DOHH2 (cell line): Measurements from ENCODE around the gene SETD6.

Source experiments
- CTCF ChIP-seq: fragments of 200-600 bp; sonication (generic); IDR thresholded peaks from one replicate; pipeline ENCODE4 v1.5.1; 2014; ENCODE audit warnings: antibody characterized with exemption, mild to moderate bottlenecking, low read depth, low read length; ENCODE audit not compliant: poor library complexity, severe bottlenecking
- EZH2phosphoT487 ChIP-seq: fragments of 200-600 bp; sonication (generic); IDR thresholded peaks from 2 replicates; pipeline ENCODE4 v1.6.1; 2017; ENCODE audit warnings: borderline replicate concordance, mild to moderate bottlenecking, antibody characterized with exemption, low read length, moderate library complexity, mixed read lengths

DNA sequence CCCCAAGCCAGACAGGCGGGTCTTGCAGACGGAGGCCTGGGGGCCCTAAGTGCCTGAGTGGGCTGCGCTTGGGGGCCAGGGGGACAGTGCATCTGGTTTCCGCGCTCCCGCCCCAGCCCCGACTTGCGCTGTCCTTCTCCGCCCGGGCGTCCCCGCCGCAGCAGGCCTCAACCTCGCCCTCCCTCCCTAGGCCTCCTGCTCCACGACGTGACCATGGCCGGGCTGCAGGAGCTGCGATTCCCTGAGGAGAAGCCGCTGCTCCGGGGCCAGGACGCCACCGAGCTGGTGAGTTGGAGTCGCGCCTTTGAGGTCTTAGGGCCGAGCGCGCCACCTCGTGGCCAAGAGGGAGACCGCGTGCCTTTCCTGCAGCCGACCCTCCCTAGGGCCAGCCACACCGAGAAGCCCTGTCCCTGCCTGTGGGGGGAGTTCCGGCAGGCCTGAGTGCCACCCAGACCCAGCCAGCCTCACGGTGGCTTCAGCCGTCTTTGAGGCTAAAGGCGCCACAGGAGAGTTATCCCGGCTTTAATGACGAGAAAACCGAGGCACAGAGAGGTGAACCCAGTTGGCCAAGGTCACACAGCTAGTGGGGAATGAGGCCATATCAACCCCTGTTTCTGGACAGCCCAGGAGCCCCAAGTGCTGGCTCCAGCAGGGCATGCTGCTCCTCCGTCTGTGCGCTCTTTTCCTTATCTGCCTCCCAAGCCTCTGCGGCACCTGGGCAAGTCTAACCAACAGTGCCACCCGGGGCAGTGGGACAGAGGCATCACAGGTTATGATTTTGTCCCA, 27.6 kb upstream of the SETD6 start:
- peak; percentile 94 for TF ChIP-seq CTCF
- no peak for TF ChIP-seq EZH2phosphoT487
